ENCODE data around the gene FRS2. TPM values are rescaled to one million over a fixed set of nuclear protein-coding genes. Genes with fewer than 3 reads are reported as not detected.
A peak's percentile ranks its signal among the peaks of the same experiment; 100 is the strongest.

The FRS2 gene
- total RNA-seq, 1 donor from 2014 or later: 58.0 TPM

GRCh38 chr12:69456239-69456638, 13.9 kb upstream of the FRS2 start:
- intact Hi-C loops (cut with DNase I): no loop called here
- no peak for ATAC-seq
- DNase-seq (ENCODE audit: low spot score): no peak

- intact Hi-C loops (cut with DNase I): no loop called here
- no peak for ATAC-seq
These were observed 12.8 kb upstream of the FRS2 start for GRCh38 chr12:69457433-69457832.

GRCh38 chr12:69459477-69459876, 10.7 kb upstream of the FRS2 start:
- ATAC-seq (no peak), DNase-seq (ENCODE audit: low spot score) (no peak)
- intact Hi-C loops (cut with DNase I): no loop called here

More at GRCh38 chr12:69457433-69457832, 12.8 kb upstream of the FRS2 start:
- DNase-seq (ENCODE audit: low spot score): no peak

- intact Hi-C loops (cut with DNase I): no loop called here
- ATAC-seq: no peak
These were observed 5.8 kb upstream of the FRS2 start for GRCh38 chr12:69464428-69464827.

GRCh38 chr12:69466867-69467266, 3.3 kb upstream of the FRS2 start:
- no peak for ATAC-seq
- intact Hi-C loops (cut with DNase I): no loop called here

More at GRCh38 chr12:69464428-69464827, 5.8 kb upstream of the FRS2 start:
- DNase-seq (ENCODE audit: low spot score): no peak

GRCh38 chr12:69467366-69467765, 2.8 kb upstream of the FRS2 start:
- DNase-seq (ENCODE audit: low spot score) (no peak), ATAC-seq (no peak)
- intact Hi-C loops (cut with DNase I): no loop called here

More at GRCh38 chr12:69466867-69467266, 3.3 kb upstream of the FRS2 start:
- DNase-seq (ENCODE audit: low spot score): no peak

GRCh38 chr12:69468237-69469026, 1.8 kb upstream of the FRS2 start:
- no peak for DNase-seq (ENCODE audit: low spot score)
- intact Hi-C loops (cut with DNase I): no loop called here
- ATAC-seq: no peak

- peak; percentile 14 for ATAC-seq
- intact Hi-C loops (cut with DNase I): no loop called here
- no peak for DNase-seq (ENCODE audit: low spot score)
These were observed 367 bp upstream of the FRS2 start for GRCh38 chr12:69469854-69470188.

GRCh38 chr12:69471076-69471430, 865 bp downstream of the FRS2 start:
- intact Hi-C loops (cut with DNase I): no loop called here
- no peak for DNase-seq (ENCODE audit: low spot score)

GRCh38 chr12:69471667-69472385, 1.6 kb downstream of the FRS2 start:
- intact Hi-C loops (cut with DNase I): no loop called here
- ATAC-seq (no peak), DNase-seq (ENCODE audit: low spot score) (no peak)

More at GRCh38 chr12:69471076-69471430, 865 bp downstream of the FRS2 start:
- no peak for ATAC-seq

GRCh38 chr12:69473262-69473661, 3.1 kb downstream of the FRS2 start:
- DNase-seq (ENCODE audit: low spot score): no peak
- ATAC-seq: no peak
- intact Hi-C loops (cut with DNase I): no loop called here

GRCh38 chr12:69474456-69474855, 4.3 kb downstream of the FRS2 start:
- DNase-seq (ENCODE audit: low spot score): no peak
- intact Hi-C loops (cut with DNase I): no loop called here
- no peak for ATAC-seq

GRCh38 chr12:69475237-69475975, 5.2 kb downstream of the FRS2 start:
- intact Hi-C loops (cut with DNase I): no loop called here
- DNase-seq (ENCODE audit: low spot score) (no peak), ATAC-seq (peak; percentile 52)

- ATAC-seq (peak; percentile 83), DNase-seq (ENCODE audit: low spot score) (no peak)
- intact Hi-C loops (cut with DNase I): no loop called here
These were observed 6.3 kb downstream of the FRS2 start for GRCh38 chr12:69476276-69477017.

- ATAC-seq: no peak
These were observed 9.5 kb downstream of the FRS2 start for GRCh38 chr12:69479675-69480074.

GRCh38 chr12:69480698-69481097, 10.5 kb downstream of the FRS2 start:
- DNase-seq (ENCODE audit: low spot score) (no peak), ATAC-seq (no peak)
- intact Hi-C loops (cut with DNase I): no loop called here

More at GRCh38 chr12:69479675-69480074, 9.5 kb downstream of the FRS2 start:
- intact Hi-C loops (cut with DNase I): no loop called here
- no peak for DNase-seq (ENCODE audit: low spot score)

GRCh38 chr12:69481133-69481532, 10.9 kb downstream of the FRS2 start:
- ATAC-seq (no peak), DNase-seq (ENCODE audit: low spot score) (no peak)
- intact Hi-C loops (cut with DNase I): no loop called here

- ATAC-seq (no peak), DNase-seq (ENCODE audit: low spot score) (no peak)
- intact Hi-C loops (cut with DNase I): no loop called here
These were observed 13.5 kb downstream of the FRS2 start for GRCh38 chr12:69483700-69484099.

GRCh38 chr12:69484428-69484827, 14.2 kb downstream of the FRS2 start:
- DNase-seq (ENCODE audit: low spot score) (no peak), ATAC-seq (no peak)
- intact Hi-C loops (cut with DNase I): no loop called here

All from sciatic nerve (tissue), 2 donors.